ENCODE data around the gene PDE4D.

PDE4D gene

GRCh38 chr5:59188419-59189225, 704.9 kb downstream of the PDE4D start:
- DNase-seq: peak; percentile 53

- no peak for DNase-seq
Observed at GRCh38 chr5:59187857-59188256, 705.7 kb downstream of the PDE4D start.

GRCh38 chr5:59186623-59187022, 706.9 kb downstream of the PDE4D start:
- no peak for DNase-seq

DNA sequence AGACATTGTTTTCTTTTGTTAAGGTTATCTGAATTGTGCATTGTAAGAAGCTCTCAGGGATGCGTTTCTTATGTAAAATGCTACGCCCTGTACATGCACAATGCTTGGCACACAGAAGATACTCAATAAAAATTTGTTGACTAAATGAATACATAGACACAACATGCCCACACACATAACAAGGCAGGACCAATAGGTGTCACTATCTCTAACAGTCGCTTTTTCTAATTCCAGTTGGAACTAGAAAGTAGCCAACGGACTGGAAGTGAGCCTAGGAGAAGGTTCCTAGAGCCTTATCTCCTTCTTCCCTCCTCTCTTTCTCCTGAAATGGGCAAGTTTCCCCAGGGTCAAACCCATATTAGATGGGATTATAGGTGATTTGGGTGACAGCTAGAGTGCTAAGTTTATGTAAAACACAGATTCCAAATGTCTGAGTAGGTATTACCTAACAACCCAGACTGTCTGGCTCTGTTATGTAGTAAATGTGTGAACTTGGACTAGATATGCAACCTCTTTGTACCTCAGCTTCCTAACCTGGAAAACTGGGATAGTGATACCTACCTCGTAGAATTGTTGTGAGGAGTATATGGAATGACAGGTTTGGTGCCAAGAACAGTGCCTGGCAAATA, 707.7 kb downstream of the PDE4D start:
- DNase-seq: no peak

DNA sequence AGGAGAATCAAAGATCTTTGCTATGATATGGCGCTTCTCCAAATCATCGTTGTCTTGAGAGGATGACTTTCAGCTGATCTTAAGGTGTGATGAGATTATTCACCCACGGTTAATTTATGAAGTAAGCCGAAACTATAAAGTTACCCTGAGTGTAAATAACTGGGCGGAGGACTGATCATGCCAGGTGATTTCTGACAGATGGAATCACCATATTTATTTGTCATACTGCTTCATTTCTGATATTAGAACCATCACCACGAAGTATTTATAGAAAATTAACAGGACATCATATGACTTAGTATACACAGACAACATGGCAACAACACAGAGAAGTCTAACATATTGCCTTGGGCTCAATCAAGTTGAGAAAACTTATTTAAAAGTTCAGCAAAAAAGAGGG, 708.8 kb downstream of the PDE4D start:
- DNase-seq: no peak

- DNase-seq: no peak
Observed at GRCh38 chr5:59182760-59183159, 710.8 kb downstream of the PDE4D start.

- no peak for DNase-seq
Observed at GRCh38 chr5:59180515-59180914, 713.0 kb downstream of the PDE4D start.

DNA sequence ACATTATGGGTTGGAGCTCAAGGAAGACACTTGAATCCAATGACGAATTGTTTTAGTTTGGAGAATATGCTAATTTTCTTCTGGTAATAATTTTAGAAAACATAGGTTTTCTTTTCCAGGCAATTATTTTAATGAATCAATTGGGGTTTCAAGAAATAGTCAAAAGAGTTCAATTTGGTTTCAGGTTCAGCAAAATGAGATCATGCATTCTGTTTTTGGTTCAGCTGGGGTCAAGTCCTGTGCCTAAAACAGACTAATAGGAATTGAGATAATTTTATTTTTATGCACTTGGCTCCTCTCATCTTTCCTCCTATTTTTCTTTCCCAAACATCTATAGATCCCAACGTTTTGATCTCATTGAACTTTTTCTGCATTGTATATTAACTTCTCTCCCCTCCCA, 713.8 kb downstream of the PDE4D start:
- DNase-seq: no peak

DNA sequence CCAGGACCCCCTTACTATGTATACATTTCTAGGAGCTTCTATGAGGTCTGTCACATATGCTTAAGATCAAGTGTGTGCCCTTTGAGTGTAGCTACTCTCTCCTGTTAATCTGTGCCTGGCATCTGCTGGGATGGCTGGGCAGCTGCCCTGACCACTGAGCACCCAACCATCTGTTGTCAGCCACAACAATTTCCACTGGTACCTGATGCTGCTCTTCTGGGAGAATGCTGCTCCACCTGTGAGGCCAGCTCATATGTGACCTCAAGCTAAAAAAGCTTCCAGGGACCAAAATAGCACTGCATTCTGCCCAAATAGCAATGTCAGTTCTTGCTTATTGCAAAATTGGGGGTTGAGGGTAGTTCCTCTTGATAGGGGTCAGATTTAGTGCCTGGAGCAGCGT, 715.0 kb downstream of the PDE4D start:
- DNase-seq: no peak

DNA sequence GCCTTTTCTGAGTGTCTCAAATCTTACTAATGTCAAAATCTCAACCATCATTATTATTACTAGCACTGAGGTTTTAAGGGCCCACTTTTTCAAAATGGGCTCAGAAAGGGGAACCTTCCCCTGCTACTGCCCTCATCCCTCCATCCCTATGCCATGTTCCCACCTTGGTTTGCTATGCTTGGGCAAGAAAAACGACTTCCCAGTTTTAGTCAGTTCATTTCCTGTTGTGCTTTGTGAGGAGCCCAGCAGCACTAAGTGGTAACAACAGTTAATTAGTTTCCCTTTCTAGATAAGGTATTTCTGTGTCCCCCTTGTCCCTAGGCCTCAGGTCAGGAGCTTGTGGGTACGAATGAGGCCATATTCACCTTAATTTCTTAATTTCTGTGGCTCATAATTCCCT, 715.5 kb downstream of the PDE4D start:
- DNase-seq: no peak

DNA sequence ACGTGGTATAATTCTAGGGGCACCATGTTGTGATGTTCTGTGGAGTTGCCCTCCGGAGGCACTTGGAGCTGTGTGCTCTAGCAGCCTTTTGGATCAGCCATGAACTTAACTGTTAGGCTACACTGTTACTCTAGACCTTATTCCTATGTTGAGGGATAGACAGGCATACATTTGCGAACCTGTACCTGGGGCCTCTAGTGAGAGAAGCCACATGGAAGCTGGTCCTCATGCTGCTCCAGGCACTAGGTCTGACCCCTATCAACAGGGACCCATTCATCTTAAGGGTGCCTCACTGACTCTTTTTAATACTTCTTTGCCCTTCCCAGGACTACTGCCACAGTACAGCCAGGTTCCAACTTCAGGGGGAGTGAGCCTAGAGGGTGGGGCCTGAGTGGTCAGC, 715.9 kb downstream of the PDE4D start:
- DNase-seq: no peak

DNA sequence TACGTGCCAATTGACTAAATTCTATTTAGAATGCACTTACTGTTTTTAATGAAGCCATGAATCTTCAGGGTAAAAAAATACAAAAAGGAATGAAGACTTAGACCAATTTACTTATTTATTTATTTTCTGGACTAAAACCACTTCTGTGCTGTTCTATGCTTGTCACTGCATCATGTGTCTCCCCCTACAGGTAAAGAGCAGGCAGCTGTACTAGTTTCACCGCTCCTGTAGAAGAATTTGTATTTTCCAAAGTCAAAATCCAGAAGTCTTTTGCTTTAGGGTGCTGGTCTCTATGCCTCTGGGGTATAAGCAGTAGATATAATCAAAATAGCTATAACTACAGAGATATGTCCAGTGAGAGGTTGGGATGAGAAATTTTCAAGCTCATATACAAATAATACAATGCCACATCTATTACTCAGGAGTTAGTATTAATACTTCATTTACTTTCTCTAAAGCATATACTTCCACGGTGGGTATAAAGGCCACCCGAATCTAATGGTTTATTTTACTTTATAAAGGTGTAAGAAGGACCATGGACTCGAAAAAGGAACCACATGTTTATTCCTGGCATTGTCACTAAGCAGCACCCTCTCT, 719.2 kb downstream of the PDE4D start:
- DNase-seq: peak; percentile 1

DNA sequence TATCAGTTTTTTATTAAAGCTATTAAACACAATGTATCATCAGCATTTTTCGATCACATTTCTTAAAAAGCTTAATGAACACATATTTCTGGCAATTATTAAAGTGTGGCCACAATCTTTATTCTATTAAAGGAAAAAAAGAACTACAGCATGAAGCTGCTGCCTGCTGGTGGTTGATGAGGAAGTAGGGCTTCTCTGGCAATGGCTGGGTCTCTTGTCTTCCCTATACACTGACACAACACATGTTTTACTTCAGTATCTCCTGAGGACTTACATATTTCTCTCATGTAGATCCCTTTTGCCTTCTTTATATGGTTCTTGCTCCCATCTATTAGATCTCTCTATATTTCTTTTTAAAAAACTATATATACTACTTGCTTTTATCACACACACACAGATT, 719.9 kb downstream of the PDE4D start:
- DNase-seq: no peak

GRCh38 chr5:59171131-59171530, 722.4 kb downstream of the PDE4D start:
- no peak for DNase-seq

DNA sequence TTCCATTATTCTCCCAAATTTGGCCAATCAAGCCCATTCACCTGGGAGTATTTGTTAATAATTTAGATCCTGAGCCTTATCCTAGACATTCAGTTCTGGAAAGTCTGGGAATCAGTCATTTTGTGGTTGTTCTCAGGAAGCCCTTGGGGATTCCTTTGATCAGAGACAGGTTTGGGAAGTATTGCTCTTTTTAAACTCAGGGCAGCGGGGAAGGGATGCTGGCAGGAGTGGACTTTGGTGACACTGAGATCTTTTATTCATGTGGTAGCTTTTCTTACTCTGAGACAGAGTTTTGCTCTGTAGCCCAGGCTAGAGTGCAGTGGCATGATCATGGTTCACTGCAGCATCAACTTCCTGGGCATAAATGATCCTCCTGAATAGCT, 723.8 kb downstream of the PDE4D start:
- DNase-seq: no peak

DNA sequence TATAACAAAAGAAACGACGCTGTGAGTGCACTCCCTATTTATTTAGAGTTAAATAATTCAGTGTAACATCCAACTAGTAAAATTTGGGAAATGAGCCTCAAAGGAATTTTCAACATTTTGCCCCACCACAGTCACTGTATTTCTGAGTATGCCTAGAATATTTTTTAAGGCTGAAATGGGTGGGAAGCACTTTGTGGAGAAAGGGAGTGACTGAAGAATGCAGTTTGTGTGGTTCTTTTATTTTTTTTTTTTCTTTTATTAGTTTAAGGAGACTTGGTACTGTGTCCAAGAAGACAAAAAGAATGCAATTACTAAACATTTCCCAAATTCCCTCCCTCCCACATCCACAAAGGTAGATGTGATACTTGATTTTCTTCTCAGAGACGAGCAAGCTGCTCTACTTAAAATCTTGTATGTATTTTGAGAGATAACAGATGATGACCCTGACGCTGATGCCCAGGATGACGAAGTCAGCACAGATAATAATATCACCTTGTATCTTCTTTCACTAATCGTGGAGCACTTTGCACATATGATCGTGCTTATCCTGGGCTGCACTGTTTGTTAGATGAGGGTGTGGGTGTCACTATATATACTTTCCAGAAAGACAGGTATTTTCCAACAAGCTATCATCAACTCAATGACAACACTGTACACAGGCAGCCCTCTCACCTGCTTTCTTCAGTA, 724.3 kb downstream of the PDE4D start:
- no peak for DNase-seq

DNA sequence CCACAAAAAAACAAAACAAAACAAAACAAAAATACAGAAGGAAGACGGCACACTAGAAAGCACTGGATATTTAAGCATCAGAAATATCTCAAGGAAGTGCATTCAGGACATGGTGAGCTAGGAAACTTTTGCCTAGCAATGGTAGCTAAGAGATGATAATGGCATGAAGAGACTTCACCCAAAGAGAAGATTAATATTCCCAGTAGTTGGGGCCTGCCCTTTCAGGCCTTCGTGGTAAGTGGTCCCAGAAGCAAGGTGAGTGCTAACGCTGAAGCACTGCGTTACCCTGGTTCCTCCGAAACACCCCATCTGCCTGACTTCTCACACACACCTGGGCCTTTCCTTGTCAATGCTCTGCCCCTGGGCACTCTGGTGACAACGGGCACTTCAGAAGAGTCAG, 725.5 kb downstream of the PDE4D start:
- no peak for DNase-seq

DNA sequence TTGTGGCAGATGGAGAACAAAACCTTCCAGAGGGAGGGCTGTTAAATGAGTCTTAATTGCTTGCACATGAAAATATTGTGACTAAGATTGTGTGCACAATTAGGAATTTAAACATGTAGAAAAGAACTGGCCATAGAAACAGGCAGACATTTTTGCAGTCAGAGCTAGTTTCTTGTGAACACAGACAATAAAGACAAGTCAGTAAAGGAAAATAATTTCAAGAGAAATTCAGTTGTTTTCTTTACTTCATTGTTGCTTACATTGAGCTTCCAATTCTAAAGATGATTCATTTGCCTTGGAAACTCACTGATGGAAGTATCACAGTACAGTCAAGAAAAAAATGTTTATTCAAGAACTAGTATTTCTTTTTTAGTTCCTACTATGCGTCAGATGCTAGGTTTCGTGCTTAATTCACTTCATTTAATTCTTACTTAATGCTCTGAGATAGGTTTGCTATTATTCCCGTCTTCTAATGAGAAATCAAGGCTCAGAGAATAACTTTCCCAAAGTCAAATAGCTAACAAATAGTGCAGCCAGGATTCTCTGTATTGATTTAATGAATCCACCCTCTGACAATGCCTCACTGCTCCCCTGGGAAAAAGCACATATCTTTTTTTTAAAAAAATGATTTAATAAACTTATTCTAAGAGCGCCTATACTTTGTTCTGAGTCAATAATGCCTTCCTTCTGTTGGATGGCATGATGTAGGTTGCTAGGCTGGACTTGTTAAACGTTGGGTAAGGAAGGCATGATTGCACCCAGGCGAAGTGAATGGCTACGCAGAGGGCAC, 729.3 kb downstream of the PDE4D start:
- DNase-seq: no peak

- DNase-seq: no peak
Observed at GRCh38 chr5:59161221-59162105, 732.1 kb downstream of the PDE4D start.

DNA sequence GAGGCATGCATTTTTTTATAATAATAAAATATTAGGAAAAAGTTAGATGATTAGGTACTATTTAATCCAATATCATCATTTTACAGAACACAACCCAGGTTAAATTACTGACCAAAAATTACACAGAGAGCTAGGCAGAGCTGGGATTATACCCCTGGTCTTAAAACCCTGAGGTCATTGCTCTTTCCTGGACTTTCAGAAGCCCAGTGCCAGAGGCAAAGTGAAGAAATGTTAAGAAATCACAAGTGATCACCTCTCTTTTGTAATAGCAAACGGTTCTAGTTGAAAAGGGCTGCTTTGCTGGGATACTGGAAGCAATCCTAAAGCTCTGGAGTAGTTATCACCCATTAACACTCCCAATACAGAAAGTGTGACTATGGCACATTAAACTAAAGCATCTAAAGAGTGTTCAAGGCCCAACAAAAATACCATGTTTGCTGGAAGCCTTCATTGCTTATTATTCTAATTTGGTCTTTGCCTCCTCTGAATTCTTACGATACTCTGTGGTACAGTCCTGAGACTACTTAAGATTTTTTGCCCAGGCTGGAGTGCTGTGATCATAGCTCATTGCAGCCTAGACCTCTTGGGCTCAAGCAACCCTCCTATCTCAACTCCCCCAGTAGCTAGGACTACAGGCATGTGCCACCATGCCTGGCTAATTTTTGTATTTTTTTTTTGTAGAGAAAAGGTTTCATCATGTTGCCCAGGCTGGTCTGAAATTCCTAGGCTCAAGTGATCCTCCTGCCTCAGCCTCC, 734.7 kb downstream of the PDE4D start:
- no peak for DNase-seq

- no peak for DNase-seq
Observed at GRCh38 chr5:59158165-59158564, 735.4 kb downstream of the PDE4D start.

All from DMS79 treated with DMSO at 0.1 percent for 48 hours (cell line).